H1 (cell line): ENCODE measurements around the gene PTDSS2. TPM values are rescaled to one million over a fixed set of nuclear protein-coding genes. Genes with fewer than 3 reads are reported as not detected.

Experiments used
- CTCF ChIA-PET: fragments of 300-600 bp; sonication (Branson Sonifier 250); formaldehyde crosslinking; loops from one replicate; lab custom pipeline; 2021; ENCODE audit not compliant: partially characterized antibody; lab: Charles Lee
- POLR2A ChIA-PET: fragments of 300-600 bp; sonication (Branson Sonifier 250); formaldehyde crosslinking; loops from one replicate; lab custom pipeline; 2021; ENCODE audit warnings: inconsistent platforms; ENCODE audit not compliant: partially characterized antibody; lab: Charles Lee
- DNase-seq, 2 experiments: peaks; one replicate each; pipeline versions ENCODE4 v3.0.0 to v3.0.0-alpha.2; 2010 to 2022; ENCODE audit warnings: low spot score in 2 of 2, low read depth in 1 of 2, mixed read lengths in 1 of 2
- FAIRE-seq: peaks from 2 replicates; lab custom pipeline; 2011; peaks lifted over from hg19 to GRCh38; lab: Jason Lieb, UNC
- H2AFZ ChIP-seq: 2 replicates; pipeline ENCODE4 v1.8.1; 2012; ENCODE audit warnings: low read length, inconsistent platforms
- H2AK5ac ChIP-seq: 2 replicates; pipeline ENCODE4 v1.6.1; 2013; ENCODE audit warnings: low read depth, low read length
- H2BK120ac ChIP-seq: replicated peaks from 2 replicates; pipeline ENCODE3; 2013; ENCODE audit warnings: low read depth, low read length, inconsistent platforms
- H2BK12ac ChIP-seq: 2 replicates; pipeline ENCODE4 v1.6.1; 2013; ENCODE audit warnings: low read depth, low read length
- H2BK15ac ChIP-seq: 2 replicates; pipeline ENCODE4 v1.6.1; 2013; ENCODE audit warnings: low read length
- H2BK20ac ChIP-seq: 2 replicates; pipeline ENCODE4 v1.6.1; 2013; ENCODE audit warnings: low read length
- H2BK5ac ChIP-seq: 2 replicates; pipeline ENCODE4 v1.6.1; 2013; ENCODE audit warnings: low read depth, low read length
- H3K14ac ChIP-seq: 2 replicates; pipeline ENCODE4 v1.6.1; 2013; ENCODE audit warnings: inconsistent platforms; ENCODE audit not compliant: insufficient read length
- H3K18ac ChIP-seq: 2 replicates; pipeline ENCODE4 v1.6.1; 2013; ENCODE audit warnings: low read length; ENCODE audit errors: extremely low read depth
- H3K23ac ChIP-seq: 2 replicates; pipeline ENCODE4 v1.6.1; 2013; ENCODE audit warnings: inconsistent platforms; ENCODE audit not compliant: insufficient read length
- H3K23me2 ChIP-seq: 2 replicates; pipeline ENCODE4 v1.6.1; 2013; ENCODE audit warnings: low read depth, low read length
- H3K27ac ChIP-seq: 2 replicates; pipeline ENCODE4 v1.6.1; 2011; ENCODE audit warnings: low read depth, low read length, inconsistent platforms
- H3K27me3 ChIP-seq, 4 experiments: replicated peaks in 1 of 4; 1 replicate in 1 of 4; 2 replicates in 3 of 4; pipeline versions ENCODE4 v1.6.1 to v1.8.1; 2011 to 2013; ENCODE audit warnings: low read length in 3 of 4, mild to moderate bottlenecking in 3 of 4, inconsistent platforms in 2 of 4, mixed read lengths in 2 of 4, moderate library complexity in 1 of 4; ENCODE audit not compliant: control insufficient read depth in 3 of 4, insufficient read depth in 3 of 4; ENCODE audit errors: extremely low read depth in 1 of 4
- H3K36me3 ChIP-seq, 4 experiments: 2 replicates each; pipeline versions ENCODE4 v1.6.1 to v1.8.1; 2011 to 2013; ENCODE audit warnings: mild to moderate bottlenecking in 4 of 4, low read length in 3 of 4, moderate library complexity in 2 of 4, control low read depth in 1 of 4, inconsistent platforms in 1 of 4; ENCODE audit not compliant: insufficient read depth in 4 of 4, control insufficient read depth in 2 of 4
- H3K4ac ChIP-seq: replicated peaks from 2 replicates; pipeline ENCODE3; 2013; ENCODE audit warnings: low read length, low read depth, mixed read lengths, inconsistent platforms; ENCODE audit not compliant: insufficient read length
- H3K4me1 ChIP-seq, 4 experiments: replicated peaks in 1 of 4; 1 replicate in 1 of 4; 2 replicates in 3 of 4; pipeline versions ENCODE4 v1.6.1 to v1.8.1; 2011 to 2013; ENCODE audit warnings: low read length in 3 of 4, inconsistent platforms in 2 of 4, mixed read lengths in 1 of 4; ENCODE audit not compliant: insufficient read depth in 4 of 4, control insufficient read depth in 3 of 4
- H3K4me2 ChIP-seq, 2 experiments: 2 replicates each; pipeline versions ENCODE4 v1.6.1 to v1.8.1; 2011 to 2013; ENCODE audit warnings: low read depth in 2 of 2, low read length in 2 of 2, control low read depth in 1 of 2, inconsistent platforms in 1 of 2, mild to moderate bottlenecking in 1 of 2; ENCODE audit not compliant: insufficient read depth in 1 of 2
- H3K4me3 ChIP-seq, 4 experiments: fragments of 200-600, 300-600 bp in 1 of 4; sonication (generic), shearing (Covaris generic), sonication (Bioruptor Twin) in 1 of 4; 2 replicates each; pipeline versions ENCODE4 v1.5.1 to v1.8.1; 2011 to 2016; ENCODE audit warnings: low read length in 4 of 4, low read depth in 3 of 4, control low read depth in 2 of 4, inconsistent platforms in 2 of 4, mild to moderate bottlenecking in 2 of 4, mixed read lengths in 1 of 4, moderate library complexity in 1 of 4; ENCODE audit not compliant: insufficient read depth in 2 of 4; ENCODE audit errors: extremely low read depth in 1 of 4
- H3K56ac ChIP-seq: replicated peaks from 2 replicates; pipeline ENCODE3; 2013; ENCODE audit warnings: low read depth, mild to moderate bottlenecking, mixed read lengths, low read length, inconsistent platforms; ENCODE audit not compliant: insufficient read length
- H3K79me1 ChIP-seq: 2 replicates; pipeline ENCODE4 v1.6.1; 2013; ENCODE audit warnings: low read depth, low read length, control low read depth
- H3K79me2 ChIP-seq, 2 experiments: 2 replicates each; pipeline versions ENCODE4 v1.6.1 to v1.8.1; 2012 to 2013; ENCODE audit warnings: low read length in 2 of 2, mild to moderate bottlenecking in 2 of 2, inconsistent platforms in 1 of 2; ENCODE audit not compliant: insufficient read depth in 2 of 2, control insufficient read depth in 1 of 2
- H3K9ac ChIP-seq, 4 experiments: replicated peaks in 1 of 4; 1 replicate in 1 of 4; 2 replicates in 3 of 4; pipeline versions ENCODE4 v1.6.1 to v1.8.1; 2011 to 2013; ENCODE audit warnings: low read depth in 3 of 4, low read length in 3 of 4, control low read depth in 2 of 4, mild to moderate bottlenecking in 2 of 4, moderate library complexity in 2 of 4, inconsistent platforms in 1 of 4; ENCODE audit errors: extremely low read depth in 1 of 4
- H3K9me3 ChIP-seq, 2 experiments: 2 replicates each; pipeline versions ENCODE4 v1.6.1 to v1.8.1; 2012 to 2013; ENCODE audit warnings: mild to moderate bottlenecking in 2 of 2, moderate library complexity in 2 of 2, control low read depth in 1 of 2, inconsistent platforms in 1 of 2, low read depth in 1 of 2, low read length in 1 of 2, mixed read lengths in 1 of 2; ENCODE audit not compliant: insufficient read depth in 2 of 2
- H4K20me1 ChIP-seq, 2 experiments: replicated peaks in 1 of 2; 2 replicates each; pipeline versions ENCODE3 to v1.8.1; 2011 to 2013; ENCODE audit warnings: inconsistent platforms in 2 of 2, low read length in 2 of 2, mild to moderate bottlenecking in 1 of 2; ENCODE audit not compliant: insufficient read depth in 2 of 2, control insufficient read depth in 1 of 2
- H4K5ac ChIP-seq: 2 replicates; pipeline ENCODE4 v1.6.1; 2013; ENCODE audit warnings: low read length, low read depth, mixed read lengths, inconsistent platforms; ENCODE audit not compliant: insufficient read length
- H4K8ac ChIP-seq: 2 replicates; pipeline ENCODE4 v1.8.0; 2013; ENCODE audit warnings: mild to moderate bottlenecking, moderate library complexity, low read length, inconsistent platforms; ENCODE audit not compliant: insufficient read depth; ENCODE audit errors: extremely low read depth
- H4K91ac ChIP-seq: replicated peaks from 2 replicates; pipeline ENCODE3; 2013; ENCODE audit warnings: low read length, mixed read lengths, inconsistent platforms; ENCODE audit not compliant: insufficient read length
- CHD1 ChIP-seq: IDR thresholded peaks from 2 replicates; pipeline ENCODE4 v1.6.1; 2012; ENCODE audit warnings: low read depth, low read length, improper control_type of control experiment
- SIRT6 ChIP-seq: IDR thresholded peaks from one replicate; pipeline ENCODE4 v1.7.1; 2012; ENCODE audit warnings: low read length, inconsistent platforms
- TBP ChIP-seq: IDR thresholded peaks from 2 replicates; pipeline ENCODE4 v1.6.1; 2011; ENCODE audit warnings: low read depth, low read length, improper control_type of control experiment
- ZNF274 ChIP-seq: IDR thresholded peaks from 2 replicates; pipeline ENCODE4 v1.7.0; 2012; ENCODE audit warnings: low read length, borderline replicate concordance; ENCODE audit errors: extremely low read depth
- WGBS, 2 experiments: shearing (Covaris generic) in 1 of 2; methylation state at CpG; one replicate each; pipeline versions ENCODE4 v1.1.6 to v1.1.7; 2013 to 2015; ENCODE audit warnings: low lambda C conversion rate in 2 of 2, mixed read lengths in 2 of 2, inconsistent platforms in 1 of 2, low coverage in 1 of 2, missing lambda C conversion rate in 1 of 2; ENCODE audit not compliant: insufficient replicate concordance in 2 of 2, insufficient coverage in 1 of 2, insufficient read length in 1 of 2; ENCODE audit errors: extremely low coverage in 1 of 2, missing lambda C conversion rate in 1 of 2; 5-methylcytosine and 5-hydroxymethylcytosine counted together
- polyA plus RNA-seq, 7 experiments: library from polyadenylated mRNA; depleted of rRNA in 3 of 7; stranded (reverse) in 5 of 7; unstranded in 2 of 7; fragments of >200 nt in 5 of 7; fragments of 200-250 nt in 2 of 7; gene quantifications; 1 replicate in 5 of 7; 2 replicates in 1 of 7; 4 replicates in 1 of 7; pipeline versions ENCODE4 v1.2.1 to v1.2.3, GENCODE V29; 2011 to 2013; ENCODE audit warnings: missing spikeins in 2 of 7, mixed read lengths in 2 of 7
- total RNA-seq: library from RNA; stranded (reverse); fragmentation: NEBNext Ultra II Directional; extraction: Animal tissue kit (Norgen Biotek cat#: 25700); gene quantifications from 2 replicates; pipeline ENCODE4 v1.2.1, GENCODE V29; 2021

Gene PTDSS2
- total and polyA plus RNA-seq, 2 of the 8 experiments (the other 6 are each of a cell fraction or from before 2014, with no cell fraction given), result 48.7 to 68.2 TPM

- 96% methylated on average over 34 of the region's 37 CpGs; no CpG with 5 or more reads in 1 of the 2 experiments for WGBS, 2 experiments
- Histone ChIP-seq H3K9me3 (peaks cover 0 to 7% of the 10 kb centered on the region in 2 experiments; a peak in 1 of 4 replicates), H2AFZ (no peak overlapping the region), H4K91ac (no peak overlapping the region)
- TF ChIP-seq CHD1, result no peak
- TF ChIP-seq TBP, result no peak
- TF ChIP-seq ZNF274, result no peak
- no peak for TF ChIP-seq SIRT6
- TF ChIP-seq, all 59 proteins: peak for 0
- no peak overlapping the region for H3K4ac ChIP-seq
- POLR2A ChIA-PET, result interaction anchor here (0.5 to 1.1 kb wide), 5 partner anchors 10 to 200 kb away, joined by 3 to 4 read pairs (median 3); no protein-coding TSS in a partner anchor
- H4K20me1 ChIP-seq, result peaks cover 3 to 6% of the 10 kb centered on the region in 2 experiments
- H3K56ac ChIP-seq, result no peak overlapping the region
- H3K27ac ChIP-seq, result no peak overlapping the region
- DNase-seq (no peak), FAIRE-seq (no peak)
- no peak overlapping the region; the same call in 1 of the 2 replicates for H2BK5ac ChIP-seq
- no peak overlapping the region for H2BK20ac ChIP-seq
- H3K79me2 ChIP-seq, result peaks cover 0 to 5% of the 10 kb centered on the region in 2 experiments; a peak in 1 of 4 replicates
- no peak overlapping the region for H3K9ac ChIP-seq
- no peak overlapping the region for H3K4me2 ChIP-seq
- peaks cover 2 to 17% (median 5%) of the 10 kb centered on the region in 4 experiments; a peak in 4 of 8 replicates for H3K36me3 ChIP-seq
- H3K79me1 ChIP-seq, result peaks cover 8% of the 10 kb centered on the region
- H3K4me3 ChIP-seq, result no peak overlapping the region
- no peaks in the 10 kb centered on the region for H3K4me1 ChIP-seq
- H3K18ac ChIP-seq, result no peak overlapping the region
- H3K23ac ChIP-seq, result no peak overlapping the region
- CTCF ChIA-PET, result interaction anchor here (0.9 to 1.3 kb wide), 3 partner anchors 17 to 41 kb away, joined by 3 to 4 read pairs (median 3); no protein-coding TSS in a partner anchor
- no peak overlapping the region for H4K8ac ChIP-seq
- no peaks in the 10 kb centered on the region for H3K23me2 ChIP-seq
- H3K14ac ChIP-seq, result no peak overlapping the region
- no peak overlapping the region for H2AK5ac ChIP-seq
- no peaks in the 10 kb centered on the region for H3K27me3 ChIP-seq
- H2BK15ac ChIP-seq, result no peak overlapping the region
- H2BK120ac ChIP-seq, result no peak overlapping the region
- H2BK12ac ChIP-seq, result no peak overlapping the region
- no peak overlapping the region for H4K5ac ChIP-seq
These were observed 39.6 kb downstream of the PTDSS2 start for GRCh38 chr11:489610-490185.
